Fibroblast of the aortic adventitia (primary cell): ENCODE measurements around the gene NSF. TPM values are rescaled to one million over a fixed set of nuclear protein-coding genes. Genes with fewer than 3 reads are reported as not detected.

Experiments
- DNase-seq: peaks from one replicate; pipeline ENCODE4 v3.0.0-alpha.2; 2010; ENCODE audit warnings: low read depth
- H3K4me3 ChIP-seq: 2 replicates; pipeline ENCODE4 v1.5.1; 2011; ENCODE audit warnings: low read depth, mild to moderate bottlenecking, control low read depth, low read length, moderate library complexity
- CTCF ChIP-seq: IDR thresholded peaks from 2 replicates; pipeline ENCODE4 v1.5.1; 2011; ENCODE audit warnings: mild to moderate bottlenecking, low read length, control low read depth, inconsistent platforms; ENCODE audit not compliant: insufficient read depth
- total RNA-seq: library from RNA; depleted of rRNA; stranded (reverse); fragments of >200 nt; gene quantifications from 2 replicates; pipeline ENCODE4 v1.2.3, GENCODE V29; 2012; ENCODE audit warnings: low replicate concordance

NSF gene
- total RNA-seq, 1 donor, result 59.7 TPM

- TF ChIP-seq CTCF, result no peak
- no peak overlapping the region for H3K4me3 ChIP-seq
- no peak for DNase-seq
Observed at GRCh38 chr17:46802800-46803199, 212.3 kb downstream of the NSF start.

DNA sequence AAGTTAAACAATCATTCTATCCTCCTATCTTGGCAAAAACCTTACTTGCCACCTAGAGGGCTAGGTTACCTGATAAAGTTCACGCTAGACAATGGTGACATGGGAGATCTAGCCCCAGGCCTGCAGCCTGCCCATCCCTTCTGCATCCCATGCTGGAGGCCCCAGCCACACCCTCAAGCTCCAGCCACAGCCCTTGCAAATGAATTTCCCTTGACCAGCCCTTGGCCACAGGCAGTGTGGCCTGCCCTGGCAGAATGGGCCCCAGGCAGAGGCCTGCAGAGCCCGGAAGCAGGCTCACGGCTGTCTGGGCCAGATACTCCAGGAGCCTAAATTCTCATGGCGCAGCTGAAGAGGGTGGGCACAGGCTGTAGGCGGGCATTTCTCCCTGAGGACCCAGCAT lies 213.1 kb downstream of the NSF start:
- DNase-seq, result no peak
- H3K4me3 ChIP-seq, result no peak overlapping the region
- TF ChIP-seq CTCF, result no peak

DNA sequence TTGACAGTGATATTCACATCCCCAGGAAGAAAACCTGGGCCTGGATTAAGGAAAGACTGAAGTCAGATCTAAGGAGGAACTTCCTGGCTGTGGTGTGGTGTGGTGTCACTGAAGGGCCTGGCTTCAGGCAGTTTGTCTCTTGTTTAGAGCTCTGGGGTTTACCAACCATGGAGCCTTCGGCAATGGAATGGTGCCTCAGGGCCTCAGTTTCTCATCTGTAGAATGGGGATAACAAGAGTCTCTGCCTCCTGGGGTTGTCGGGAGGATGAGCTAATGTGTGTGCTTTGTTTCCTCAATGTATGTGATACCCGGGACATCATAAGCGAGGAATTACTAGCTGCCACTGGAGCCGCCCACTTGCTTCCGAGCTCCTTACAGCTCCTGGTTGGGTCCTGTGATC lies 215.3 kb downstream of the NSF start:
- no peak for TF ChIP-seq CTCF
- DNase-seq, result no peak
- H3K4me3 ChIP-seq, result no peak overlapping the region

Other genes with a start within 250 kb of the NSF start
- 7.4 and 11.6 TPM in 2 replicates for gene ARL17B, start 228.9 kb upstream of the NSF start, total RNA-seq
- gene LRRC37A2, start 78.2 kb upstream of the NSF start, total RNA-seq, result 2.3 and 8.6 TPM in 2 replicates
- gene ARL17A, start 11.0 kb upstream of the NSF start, total RNA-seq, result 9.9 and 10.7 TPM in 2 replicates
- 0.63 and 0.65 TPM in 2 replicates for gene WNT3, start 228.0 kb downstream of the NSF start, total RNA-seq